Left ventricle myocardium inferior (tissue), 1 donor: Measurements from ENCODE around the gene TRAF3IP3. TPM values are rescaled to one million over a fixed set of nuclear protein-coding genes. Genes with fewer than 3 reads are reported as not detected.

Experiments
- DNase-seq: peaks from one replicate; pipeline ENCODE4 v3.0.0-alpha.2; 2020
- H3K27ac ChIP-seq: fragments of 200-600 bp; replicated peaks from 2 replicates; pipeline ENCODE4 v1.8.0; 2021
- H3K27me3 ChIP-seq: fragments of 200-600 bp; 2 replicates; pipeline ENCODE4 v1.8.0; 2021; ENCODE audit warnings: low read depth
- H3K36me3 ChIP-seq: fragments of 200-600 bp; 2 replicates; pipeline ENCODE4 v1.8.0; 2021
- H3K4me1 ChIP-seq: fragments of 200-600 bp; 2 replicates; pipeline ENCODE4 v1.8.0; 2021
- H3K4me3 ChIP-seq: fragments of 200-600 bp; 2 replicates; pipeline ENCODE4 v1.8.0; 2021; ENCODE audit warnings: mild to moderate bottlenecking, moderate library complexity
- H3K9me3 ChIP-seq: fragments of 200-600 bp; replicated peaks from 2 replicates; pipeline ENCODE4 v1.8.0; 2021
- intact Hi-C: fragments of 100-400 bp; cut with micrococcal nuclease; formaldehyde crosslinking; loops from one replicate; pipeline ENCODE4 v1.11.0; 2022
- total RNA-seq: library from RNA; stranded (reverse); fragmentation: NEBNext Ultra II Directional; extraction: Animal tissue kit (Norgen Biotek cat#: 25700); gene quantifications from one replicate; pipeline ENCODE4 v1.2.1, GENCODE V29; 2021
- TF ChIP-seq, protein P1 (sequence below): fragments of 200-600 bp; IDR thresholded peaks from 2 replicates; pipeline ENCODE4 v1.8.0; 2021; ENCODE audit warnings: antibody characterized with exemption, mild to moderate bottlenecking, borderline replicate concordance
- donor health status: DM: no; HTN: yes; CAD: no; lungs with severe emphysema.

The TRAF3IP3 gene
- total RNA-seq, 1 donor from 2014 or later, result 1.2 TPM

DNA sequence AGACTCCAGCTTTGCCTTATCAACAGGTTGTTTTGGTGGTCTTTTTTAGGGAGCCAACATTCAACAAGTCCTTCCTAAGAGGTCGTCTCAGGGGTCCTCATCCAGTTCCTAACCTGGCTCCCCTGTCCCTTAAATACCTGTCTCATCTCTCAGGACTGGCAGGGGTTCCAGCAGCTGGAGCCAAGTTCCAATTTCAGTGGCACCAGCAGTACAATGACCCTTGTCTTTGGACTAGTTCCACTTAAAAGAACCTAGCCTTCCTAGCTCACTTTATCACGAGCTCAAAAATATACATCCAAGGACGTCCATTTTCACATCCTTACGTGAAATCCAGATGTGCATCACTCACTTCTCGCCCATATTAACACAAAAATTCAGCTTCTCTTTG, 18.7 kb upstream of the TRAF3IP3 start:
- Histone ChIP-seq H3K9me3 (no peaks in the 10 kb centered on the region), H3K4me1 (peaks cover 45% of the 10 kb centered on the region), H3K36me3 (no peaks in the 10 kb centered on the region), H3K27ac (no peak overlapping the region), H3K27me3 (no peaks in the 10 kb centered on the region), H3K4me3 (no peak overlapping the region)
- intact Hi-C loops, result no loop called here
- TF ChIP-seq, protein P1, sequence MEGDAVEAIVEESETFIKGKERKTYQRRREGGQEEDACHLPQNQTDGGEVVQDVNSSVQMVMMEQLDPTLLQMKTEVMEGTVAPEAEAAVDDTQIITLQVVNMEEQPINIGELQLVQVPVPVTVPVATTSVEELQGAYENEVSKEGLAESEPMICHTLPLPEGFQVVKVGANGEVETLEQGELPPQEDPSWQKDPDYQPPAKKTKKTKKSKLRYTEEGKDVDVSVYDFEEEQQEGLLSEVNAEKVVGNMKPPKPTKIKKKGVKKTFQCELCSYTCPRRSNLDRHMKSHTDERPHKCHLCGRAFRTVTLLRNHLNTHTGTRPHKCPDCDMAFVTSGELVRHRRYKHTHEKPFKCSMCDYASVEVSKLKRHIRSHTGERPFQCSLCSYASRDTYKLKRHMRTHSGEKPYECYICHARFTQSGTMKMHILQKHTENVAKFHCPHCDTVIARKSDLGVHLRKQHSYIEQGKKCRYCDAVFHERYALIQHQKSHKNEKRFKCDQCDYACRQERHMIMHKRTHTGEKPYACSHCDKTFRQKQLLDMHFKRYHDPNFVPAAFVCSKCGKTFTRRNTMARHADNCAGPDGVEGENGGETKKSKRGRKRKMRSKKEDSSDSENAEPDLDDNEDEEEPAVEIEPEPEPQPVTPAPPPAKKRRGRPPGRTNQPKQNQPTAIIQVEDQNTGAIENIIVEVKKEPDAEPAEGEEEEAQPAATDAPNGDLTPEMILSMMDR, result no peak
- no peak for DNase-seq

GRCh38 chr1:209738270-209738669, 17.6 kb upstream of the TRAF3IP3 start:
- no peak for DNase-seq
- peaks cover 48% of the 10 kb centered on the region for H3K4me1 ChIP-seq
- H3K4me3 ChIP-seq, result no peak overlapping the region
- TF ChIP-seq, protein P1, result no peak
- no peak overlapping the region for H3K27ac ChIP-seq
- H3K9me3 ChIP-seq, result no peaks in the 10 kb centered on the region
- no peaks in the 10 kb centered on the region for H3K27me3 ChIP-seq
- no peaks in the 10 kb centered on the region for H3K36me3 ChIP-seq
- intact Hi-C loops, result no loop called here

- no peaks in the 10 kb centered on the region for H3K27me3 ChIP-seq
- H3K27ac ChIP-seq, result peak overlapping the region; percentile 90
- intact Hi-C loops, result loop anchor here (10.0 kb wide), 2 partner anchors 46 to 166 kb away; no protein-coding TSS in a partner anchor
- H3K9me3 ChIP-seq, result no peaks in the 10 kb centered on the region
- TF ChIP-seq, protein P1, result no peak
- peaks cover 45% of the 10 kb centered on the region for H3K4me1 ChIP-seq
- DNase-seq, result no peak
- H3K4me3 ChIP-seq, result no peak overlapping the region
- H3K36me3 ChIP-seq, result no peaks in the 10 kb centered on the region
Measured at GRCh38 chr1:209741193-209741592, 14.7 kb upstream of the TRAF3IP3 start.

- TF ChIP-seq, protein P1, result no peak
- intact Hi-C loops, result loop anchor here (10.0 kb wide), 2 partner anchors 47 to 167 kb away; no protein-coding TSS in a partner anchor
- peak overlapping the region; percentile 90 for H3K27ac ChIP-seq
- H3K36me3 ChIP-seq, result no peaks in the 10 kb centered on the region
- no peaks in the 10 kb centered on the region for H3K9me3 ChIP-seq
- H3K4me3 ChIP-seq, result peak overlapping the region; percentile 40
- H3K27me3 ChIP-seq, result no peaks in the 10 kb centered on the region
- no peak for DNase-seq
- H3K4me1 ChIP-seq, result peaks cover 45% of the 10 kb centered on the region
Measured at GRCh38 chr1:209741889-209742288, 14.0 kb upstream of the TRAF3IP3 start.

- DNase-seq, result no peak
- Histone ChIP-seq H3K27me3 (no peaks in the 10 kb centered on the region), H3K4me3 (peak overlapping the region; percentile 40), H3K4me1 (peaks cover 49% of the 10 kb centered on the region), H3K9me3 (no peaks in the 10 kb centered on the region), H3K27ac (peak overlapping the region; percentile 90), H3K36me3 (no peaks in the 10 kb centered on the region)
- TF ChIP-seq, protein P1, result no peak
- intact Hi-C loops, result loop anchor here (10.0 kb wide), 2 partner anchors 48 to 168 kb away; no protein-coding TSS in a partner anchor
Measured at GRCh38 chr1:209742409-209743144, 13.3 kb upstream of the TRAF3IP3 start.
